Measurements from ENCODE around the gene CXCL10.
A peak's percentile ranks its signal among the peaks of the same experiment; 100 is the strongest.

The CXCL10 gene

GRCh38 chr4:76023389-76023788 lies at the start of gene CXCL10:
CXCL10 (minus strand) TSS chr4:76023497; CDS start chr4:76023431, 66 bp downstream.
- no peak for DNase-seq (ENCODE audit: low spot score)
- TF ChIP-seq CTCF (IDR thresholded peaks at IDR 0.05; ENCODE audit: extremely low read depth, missing control alignments) = no peak

- DNase-seq (ENCODE audit: low spot score) = no peak
- no peak for TF ChIP-seq CTCF (IDR thresholded peaks at IDR 0.05; ENCODE audit: extremely low read depth, missing control alignments)
Observed at GRCh38 chr4:76072760-76073159, 49.5 kb upstream of the CXCL10 start.

- peak; percentile 76 for TF ChIP-seq CTCF (IDR thresholded peaks at IDR 0.05; ENCODE audit: extremely low read depth, missing control alignments)
- peak; percentile 73 for DNase-seq (ENCODE audit: low spot score)
Observed at GRCh38 chr4:76067652-76068286, 44.5 kb upstream of the CXCL10 start.

- no peak for DNase-seq (ENCODE audit: low spot score)
- TF ChIP-seq CTCF (IDR thresholded peaks at IDR 0.05; ENCODE audit: extremely low read depth, missing control alignments) = no peak
Observed at GRCh38 chr4:76066546-76066945, 43.2 kb upstream of the CXCL10 start.

GRCh38 chr4:76061982-76062381 lies 38.7 kb upstream of the CXCL10 start:
- peak; percentile 46 for DNase-seq (ENCODE audit: low spot score)

GRCh38 chr4:76061421-76061820 lies 38.1 kb upstream of the CXCL10 start:
- no peak for TF ChIP-seq CTCF (IDR thresholded peaks at IDR 0.05; ENCODE audit: extremely low read depth, missing control alignments)
- no peak for DNase-seq (ENCODE audit: low spot score)

More at GRCh38 chr4:76061982-76062381, 38.7 kb upstream of the CXCL10 start:
- TF ChIP-seq CTCF (IDR thresholded peaks at IDR 0.05; ENCODE audit: extremely low read depth, missing control alignments) = no peak

GRCh38 chr4:76060506-76060905 lies 37.2 kb upstream of the CXCL10 start:
- TF ChIP-seq CTCF (IDR thresholded peaks at IDR 0.05; ENCODE audit: extremely low read depth, missing control alignments) = no peak
- no peak for DNase-seq (ENCODE audit: low spot score)
